ENCODE data around the gene MAP3K3. TPM values are rescaled to one million over a fixed set of nuclear protein-coding genes. Genes with fewer than 3 reads are reported as not detected.

The MAP3K3 gene
- total RNA-seq, 2 experiments from 2014 or later: 75.8 to 78.1 TPM

- Mint-ChIP-seq H3K4me3 (peak overlapping the region; percentile 100), H3K4me1 (ENCODE audit: low read depth) (peaks cover 65% of the 10 kb centered on the region), H3K27me3 (peaks cover 5% of the 10 kb centered on the region), H3K27ac (peak overlapping the region; percentile 100), H3K36me3 (ENCODE audit: low read depth) (peaks cover 83% of the 10 kb centered on the region), H3K9me3 (no peaks in the 10 kb centered on the region)
- intact Hi-C loops (cut with DNase I, micrococcal nuclease): loop anchor here in 1 of 2 experiments (5.0 kb wide), 1 partner anchor 131 kb away; the partner anchor contains the start of genes FTSJ3 and PSMC5
- DNase-seq (peak in 12 of 14 experiments; percentile 36 to 78 (median 43)), ATAC-seq (ENCODE audit: poor library complexity) (peak; percentile 7)
- no peaks in the 10 kb centered on the region for H3K9me3 ChIP-seq (ENCODE audit: control insufficient read depth in 1 of 2, insufficient read depth in 1 of 2, low read length in 2 of 2)
- peaks cover 71% of the 10 kb centered on the region for H3K4me1 ChIP-seq (ENCODE audit: insufficient read depth, low read length)
- H3K27me3 ChIP-seq (ENCODE audit: control insufficient read depth in 1 of 2, insufficient read depth in 2 of 2, low read length in 2 of 2): no peaks in the 10 kb centered on the region
- H3K4me3 ChIP-seq (ENCODE audit: low read length): peak overlapping the region; percentile 98
- CTCF ChIA-PET: interaction anchor here (0.7 to 10.9 kb wide), 7 partner anchors 9 to 271 kb away, joined by 3 to 169 read pairs (median 3); no protein-coding TSS in a partner anchor
- peaks cover 63% of the 10 kb centered on the region for H3K36me3 ChIP-seq (ENCODE audit: insufficient read depth, low read length)
- H3K27ac ChIP-seq (ENCODE audit: low read depth in 1 of 2, low read length in 2 of 2): peak overlapping the region; percentile 73 to 91
- POLR2A ChIA-PET: interaction anchor here (0.9 to 13.2 kb wide), 23 partner anchors 8 to 810 kb away, joined by 3 to 844 read pairs (median 5); partner anchors contain the start of genes CCDC47, CEP95, DDX42 and DDX5
- peak; percentile 32 for TF ChIP-seq CTCF (IDR thresholded peaks at IDR 0.05)
Measured at GRCh38 chr17:63696381-63696961, 74.3 kb downstream of the MAP3K3 start.

GRCh38 chr17:63697341-63698286 is 75.4 kb downstream of the MAP3K3 start:
- Mint-ChIP-seq H3K27me3 (peaks cover 5% of the 10 kb centered on the region), H3K4me1 (ENCODE audit: low read depth) (peaks cover 74% of the 10 kb centered on the region), H3K4me3 (peak overlapping the region; percentile 100), H3K27ac (peak overlapping the region; percentile 100), H3K9me3 (no peaks in the 10 kb centered on the region), H3K36me3 (ENCODE audit: low read depth) (peaks cover 83% of the 10 kb centered on the region)
- intact Hi-C loops (cut with DNase I, micrococcal nuclease): loop anchor here (1.0 to 5.0 kb wide), 8 partner anchors 13 to 137 kb away; partner anchors contain the start of genes FTSJ3 (in 2 of the 2), PSMC5 (in 2 of the 2), MAP3K3 (in 1 of the 2) and STRADA (in 1 of the 2)
- CTCF ChIA-PET: interaction anchor here (0.6 to 10.9 kb wide), 16 partner anchors 10 to 272 kb away, joined by 3 to 169 read pairs (median 3); partner anchors contain the start of genes CCDC47 and DDX42
- Histone ChIP-seq H3K4me1 (ENCODE audit: insufficient read depth, low read length) (peaks cover 78% of the 10 kb centered on the region), H3K4me3 (ENCODE audit: low read length) (peak overlapping the region; percentile 98), H3K9me3 (ENCODE audit: control insufficient read depth in 1 of 2, insufficient read depth in 1 of 2, low read length in 2 of 2) (no peaks in the 10 kb centered on the region), H3K27me3 (ENCODE audit: control insufficient read depth in 1 of 2, insufficient read depth in 2 of 2, low read length in 2 of 2) (no peaks in the 10 kb centered on the region), H3K36me3 (ENCODE audit: insufficient read depth, low read length) (peaks cover 53% of the 10 kb centered on the region), H3K27ac (ENCODE audit: low read depth in 1 of 2, low read length in 2 of 2) (peak overlapping the region; percentile 73 to 91)
- TF ChIP-seq CTCF (IDR thresholded peaks at IDR 0.05): peak; percentile 82
- DNase-seq: peak; percentile 77 to 92 (median 84)
- ATAC-seq (ENCODE audit: poor library complexity): peak; percentile 33
- POLR2A ChIA-PET: interaction anchor here (0.7 to 13.2 kb wide), 36 partner anchors 9 to 809 kb away, joined by 3 to 844 read pairs (median 5); partner anchors contain the start of genes CCDC47, CEP95, DDX42 and DDX5

All from CD4-positive, alpha-beta T cell (primary cell).